ENCODE measurements around the gene PNRC2. TPM values are rescaled to one million over a fixed set of nuclear protein-coding genes. Genes with fewer than 3 reads are reported as not detected.
"Not testable (repeated sequence)": the region's sequence is repeated elsewhere in the genome, so short reads cannot be mapped to it uniquely, and the experiment has no call there.

PNRC2 gene
- total RNA-seq, 1 donor from 2014 or later, result 89.3 TPM

DNA sequence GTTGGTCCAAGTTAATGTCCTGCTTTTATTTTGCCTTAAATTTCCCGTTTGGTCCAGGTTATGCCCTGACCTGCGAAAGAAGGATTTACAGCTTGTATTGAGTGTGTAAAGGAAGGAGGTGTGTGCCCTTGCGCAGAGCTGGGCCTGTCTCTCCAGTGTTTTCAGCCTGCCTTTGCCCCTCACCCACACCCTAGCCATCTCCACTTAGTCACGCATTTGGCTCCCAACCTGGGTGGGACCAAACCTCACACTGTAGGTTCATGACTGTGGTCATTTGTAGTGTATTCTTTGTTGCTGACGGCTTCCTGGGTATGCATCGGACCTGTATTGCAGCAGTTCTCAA, 21.1 kb downstream of the PNRC2 start:
- DNase-seq (ENCODE audit: low spot score in 2 of 2) (peak in 1 of 2 donors; percentile 46), FAIRE-seq (no peak)

DNA sequence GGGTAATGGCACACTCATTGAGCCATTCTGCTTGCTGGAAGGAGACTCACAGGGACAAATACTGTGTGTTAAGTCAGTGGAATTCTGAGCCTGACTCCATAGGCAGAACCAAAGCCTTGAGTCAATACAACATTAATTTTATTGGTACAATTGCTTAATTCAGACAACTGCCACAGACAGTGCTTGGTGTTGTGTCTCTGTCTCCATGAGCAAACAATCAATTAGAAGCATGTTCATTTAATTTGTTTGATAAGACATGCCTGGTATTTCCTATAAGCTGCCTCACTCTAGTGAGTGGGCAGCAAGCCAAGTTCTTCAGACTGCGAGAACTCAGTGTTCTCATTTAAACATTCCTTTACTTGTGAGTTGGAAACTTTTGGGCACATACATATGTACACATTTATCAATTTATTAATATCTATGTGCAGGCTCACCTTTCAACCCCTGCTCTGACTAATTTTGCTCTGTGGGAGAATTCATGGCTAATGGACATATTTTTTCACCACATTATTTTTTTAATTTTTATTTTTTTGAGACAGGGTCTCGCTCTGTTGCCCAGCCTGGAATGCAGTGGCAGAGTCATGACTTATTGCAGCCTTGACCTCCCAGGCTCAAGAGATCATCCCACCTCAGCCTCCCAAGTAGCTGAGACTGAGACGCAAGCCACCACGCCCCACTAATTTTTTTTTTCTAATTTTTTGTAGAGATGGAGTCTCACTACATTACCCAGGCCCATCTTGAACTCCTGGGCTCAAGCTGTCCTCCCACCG, 25.0 kb downstream of the PNRC2 start:
- FAIRE-seq (no peak), DNase-seq (ENCODE audit: low spot score in 2 of 2) (no peak)

DNA sequence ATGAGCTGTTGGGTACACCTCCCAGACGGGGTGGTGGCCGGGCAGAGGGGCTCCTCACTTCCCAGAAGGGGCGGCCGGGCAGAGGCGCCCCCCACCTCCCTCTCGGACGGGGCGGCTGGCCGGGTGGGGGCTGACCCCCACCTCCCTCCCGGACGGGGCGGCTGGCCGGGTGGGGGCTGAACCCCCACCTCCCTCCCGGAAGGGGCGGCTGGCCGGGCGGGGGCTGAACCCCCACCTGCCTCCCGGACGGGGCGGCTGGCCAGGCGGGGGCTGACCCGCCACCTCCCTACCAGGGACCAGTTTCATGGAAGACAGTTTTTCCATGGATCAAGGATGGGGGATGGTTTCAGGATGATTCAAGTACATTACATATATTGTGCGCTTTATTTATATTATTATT, 27.4 kb downstream of the PNRC2 start:
- FAIRE-seq; DNase-seq (ENCODE audit: low spot score in 2 of 2): not testable (repeated sequence)

DNA sequence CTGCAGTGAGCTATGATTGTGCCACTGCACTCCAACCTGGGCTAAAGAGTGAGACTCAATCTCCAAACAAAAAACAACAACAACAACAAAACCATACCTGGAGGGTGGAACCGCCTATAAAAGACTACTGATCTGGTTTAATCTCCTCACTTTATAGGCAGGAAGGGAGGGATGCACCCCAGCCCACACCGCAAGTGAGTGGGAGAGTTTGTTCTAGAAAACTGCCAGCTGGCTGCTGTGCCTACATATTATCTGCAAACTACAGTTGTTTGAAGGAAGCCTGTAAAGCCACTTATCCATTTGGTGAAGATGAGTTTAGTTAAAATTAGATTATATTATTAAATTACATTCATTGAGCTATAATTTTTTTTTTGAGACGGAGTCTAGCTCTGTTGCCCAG, 29.6 kb downstream of the PNRC2 start:
- FAIRE-seq (no peak), DNase-seq (ENCODE audit: low spot score in 2 of 2) (no peak)

DNA sequence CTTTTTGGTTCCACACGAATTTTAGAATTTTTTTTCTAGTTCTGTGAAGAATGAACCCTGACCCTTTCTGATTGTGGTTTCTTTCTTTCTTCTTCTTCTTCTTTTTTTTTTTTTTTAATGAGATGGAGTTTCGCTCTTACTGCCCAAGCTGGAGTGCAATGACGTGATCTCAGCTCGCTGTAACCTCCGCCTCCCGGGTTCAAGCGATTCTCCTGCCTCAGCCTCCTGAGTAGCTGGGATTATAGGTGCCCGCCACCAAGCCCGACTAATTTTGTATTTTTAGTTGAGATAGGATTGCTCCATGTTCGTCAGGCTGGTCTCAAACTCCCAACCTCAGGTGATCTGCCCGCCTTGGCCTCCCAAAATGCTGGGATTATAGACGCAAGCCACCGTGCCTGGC, 32.4 kb downstream of the PNRC2 start:
- DNase-seq (ENCODE audit: low spot score in 2 of 2); FAIRE-seq: not testable (repeated sequence)

DNA sequence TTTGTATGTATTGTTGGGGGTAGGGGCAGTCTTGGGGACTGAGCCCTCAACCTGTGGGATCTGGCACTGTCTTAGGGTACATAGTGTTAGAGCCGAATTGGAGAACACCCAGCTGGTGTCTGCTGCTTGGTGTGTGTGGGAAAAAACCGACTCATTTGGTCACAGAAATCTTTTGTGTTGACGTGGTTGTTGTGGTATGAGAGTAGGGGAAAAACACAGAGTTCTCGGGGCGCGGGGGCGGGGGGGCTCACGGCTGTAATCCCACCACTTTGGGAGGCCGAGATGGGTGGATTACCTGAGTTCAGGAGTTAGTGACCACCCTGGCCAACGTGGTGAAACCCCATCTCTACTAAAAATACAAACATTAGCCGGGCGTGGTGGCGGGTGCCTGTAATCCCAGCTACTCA, 35.8 kb downstream of the PNRC2 start:
- DNase-seq (ENCODE audit: low spot score in 2 of 2), result no peak
- FAIRE-seq, result no peak

DNA sequence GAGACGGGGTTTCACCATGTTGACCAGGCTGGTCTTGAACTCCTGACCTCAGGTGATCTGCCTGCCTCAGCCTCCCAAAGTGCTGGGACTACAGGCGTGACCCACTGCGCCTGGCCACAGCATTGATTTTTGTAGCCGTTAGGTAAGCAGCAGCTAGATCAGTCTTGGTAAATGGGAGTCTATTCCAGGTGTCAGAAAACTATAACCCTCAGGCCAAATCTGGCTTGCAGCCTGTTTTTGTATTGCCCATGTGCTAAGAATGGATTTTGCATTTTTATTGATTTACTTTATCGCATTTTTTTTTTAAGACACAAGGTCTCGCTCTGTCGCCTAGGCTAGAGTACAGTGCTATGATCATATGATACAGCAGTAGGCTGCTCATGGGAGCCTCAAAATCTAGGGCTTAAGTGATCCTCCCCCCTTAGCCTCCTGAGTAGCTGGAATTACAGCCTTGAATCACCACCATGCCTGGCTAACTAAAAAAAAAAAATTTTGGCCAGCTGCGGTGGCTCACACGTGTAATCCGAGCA, 37.1 kb downstream of the PNRC2 start:
- no peak for FAIRE-seq
- DNase-seq (ENCODE audit: low spot score in 2 of 2), result no peak

DNA sequence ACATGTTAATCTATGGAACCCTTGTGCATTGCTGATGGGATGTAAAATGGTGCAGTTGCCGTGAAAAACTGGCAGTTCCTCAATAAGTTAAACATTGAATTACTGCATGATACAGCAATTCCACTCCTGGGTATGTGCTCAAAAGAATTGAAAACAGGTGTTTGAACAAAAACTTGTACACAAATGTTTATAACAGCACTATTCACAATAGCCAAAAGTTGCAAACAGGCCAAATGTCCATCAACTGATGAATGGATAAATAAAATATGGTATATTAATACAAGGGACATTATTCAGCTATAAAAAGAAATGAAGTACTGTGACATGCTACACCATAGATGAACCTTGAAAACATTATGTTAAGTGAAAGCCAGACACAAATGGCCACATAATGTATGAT, 38.2 kb downstream of the PNRC2 start:
- FAIRE-seq (no peak), DNase-seq (ENCODE audit: low spot score in 2 of 2) (no peak)

DNA sequence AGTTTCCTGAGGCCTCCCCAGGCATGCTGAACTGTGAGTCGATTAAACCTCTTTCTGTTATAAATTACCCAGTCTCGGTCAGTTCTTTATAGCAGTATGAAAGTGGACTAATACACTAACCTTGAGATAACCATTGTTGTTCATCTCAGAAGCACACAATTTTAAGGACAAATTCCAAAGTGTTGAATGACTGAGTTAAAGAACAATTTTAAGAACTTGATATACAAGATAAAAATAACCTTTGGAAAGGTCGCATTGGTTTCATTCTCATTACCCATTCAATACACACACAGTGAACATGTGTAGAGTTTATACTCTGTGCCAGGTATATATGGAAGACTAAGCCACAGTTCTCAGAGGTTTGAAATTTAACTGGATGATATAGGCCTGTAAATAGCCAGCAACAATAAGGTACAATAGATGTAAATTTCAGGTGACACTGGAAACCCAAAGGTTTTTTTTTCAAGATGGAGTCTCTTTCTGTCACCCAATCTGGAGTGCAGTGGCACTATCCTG, 39.6 kb downstream of the PNRC2 start:
- DNase-seq (ENCODE audit: low spot score in 2 of 2), result no peak
- no peak for FAIRE-seq

DNA sequence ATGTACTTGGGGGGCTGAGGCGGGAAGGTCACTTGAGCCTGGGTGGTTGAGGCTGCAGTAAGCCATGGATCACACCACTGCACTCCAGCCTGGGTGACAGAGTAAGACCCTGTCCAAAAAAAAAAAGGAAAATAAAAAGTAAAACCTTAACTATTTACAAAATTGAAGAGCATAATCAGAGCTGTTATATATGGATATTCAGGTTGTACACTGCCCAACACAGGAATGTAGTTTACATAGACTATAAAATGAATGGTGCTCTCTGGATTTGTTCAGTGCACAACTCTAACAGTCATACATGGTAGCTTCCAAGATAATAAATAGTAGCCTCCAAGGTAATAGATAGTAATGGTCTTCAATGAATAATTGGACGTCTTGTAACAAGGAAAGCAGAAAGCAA, 43.1 kb downstream of the PNRC2 start:
- DNase-seq (ENCODE audit: low spot score in 2 of 2), result no peak
- FAIRE-seq, result no peak

DNA sequence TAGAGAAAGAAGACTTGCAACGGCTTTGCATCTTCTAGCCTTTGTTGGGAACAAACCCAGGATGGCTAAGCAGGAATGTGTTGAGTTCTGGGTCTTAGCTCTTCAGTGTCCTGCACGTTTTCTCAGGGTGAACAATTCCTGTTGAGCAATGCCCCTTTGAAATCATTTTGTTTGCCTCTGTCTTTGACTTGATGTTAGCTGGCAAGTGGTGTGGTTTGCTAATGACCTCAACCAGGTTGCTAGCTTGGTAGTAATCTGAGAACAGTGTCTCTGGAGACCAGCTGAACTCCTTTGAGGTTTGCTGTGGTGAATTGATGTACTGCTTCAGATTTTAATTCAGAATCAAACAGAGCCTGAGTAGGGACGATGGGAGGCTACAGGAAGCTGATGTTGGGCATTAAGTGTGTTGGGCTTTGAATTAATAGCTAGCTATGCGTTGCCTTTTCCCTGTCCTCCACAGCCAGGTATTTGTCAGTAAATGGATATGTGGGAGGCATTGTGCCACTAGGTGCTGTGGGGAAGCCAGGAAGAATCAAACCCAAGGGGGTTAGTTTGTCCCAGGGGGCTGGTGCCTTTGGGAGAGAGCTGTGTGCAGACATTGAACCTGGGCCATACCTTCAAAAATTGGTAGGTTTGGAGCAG, 43.8 kb downstream of the PNRC2 start:
- no peak for FAIRE-seq
- DNase-seq (ENCODE audit: low spot score in 2 of 2), result no peak

DNA sequence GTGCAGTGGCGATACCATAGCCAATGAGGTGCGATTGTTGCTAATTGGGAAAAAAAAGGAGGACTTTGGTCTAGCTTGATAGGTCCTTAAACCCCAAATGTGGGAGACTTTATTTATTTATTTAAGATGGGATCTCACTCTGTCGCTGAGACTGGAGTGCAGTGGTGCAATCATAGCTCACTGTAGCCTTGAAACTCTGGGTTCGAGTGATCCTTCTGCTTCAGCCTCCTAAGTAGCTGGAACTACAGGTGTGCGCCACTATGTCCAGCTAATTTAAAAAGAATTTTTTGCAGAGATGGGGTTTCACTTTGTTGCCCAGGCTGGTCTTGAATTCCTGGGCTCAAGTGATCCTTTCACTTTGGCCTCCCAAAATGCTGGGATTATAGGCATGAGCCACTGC, 44.5 kb downstream of the PNRC2 start:
- FAIRE-seq (no peak), DNase-seq (ENCODE audit: low spot score in 2 of 2) (no peak)

DNA sequence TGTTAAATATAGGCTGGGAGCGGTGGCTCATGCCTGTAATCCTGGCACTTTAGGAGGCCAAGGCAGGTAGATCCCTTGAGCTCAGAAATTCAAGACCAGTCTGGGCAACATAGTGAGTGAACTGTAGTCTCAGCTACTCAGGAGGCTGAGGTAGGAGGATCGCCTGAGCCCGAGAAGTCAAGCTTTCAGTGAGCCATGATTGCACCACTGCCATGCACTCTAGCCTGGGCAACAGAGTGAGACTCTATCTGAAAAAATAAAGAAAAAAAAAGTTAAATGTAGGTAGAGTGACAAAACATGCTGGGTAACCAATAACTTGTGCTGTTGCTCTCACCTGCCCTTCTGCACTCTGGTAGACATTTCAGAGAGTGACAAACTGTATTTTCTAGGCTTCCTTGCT, 45.5 kb downstream of the PNRC2 start:
- FAIRE-seq, result no peak
- DNase-seq (ENCODE audit: low spot score in 2 of 2), result no peak

DNA sequence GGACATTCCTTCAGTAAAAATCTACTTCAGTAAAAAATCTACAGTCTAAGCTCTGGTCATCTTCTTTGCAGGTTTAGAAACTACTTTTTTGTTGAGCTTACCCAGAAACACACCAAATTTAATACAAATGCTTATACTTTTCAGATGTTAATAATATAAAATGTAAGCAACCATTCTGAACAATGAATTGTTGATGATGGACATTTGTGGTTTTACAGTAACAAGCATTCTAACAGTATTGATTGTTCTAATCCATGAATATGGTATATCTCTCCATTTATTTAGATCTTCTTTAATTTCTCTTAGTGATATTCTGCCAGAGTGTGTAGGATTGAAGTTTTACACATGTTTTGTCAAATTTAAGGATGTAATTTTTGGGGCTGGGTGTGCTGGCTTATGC, 47.5 kb downstream of the PNRC2 start:
- DNase-seq (ENCODE audit: low spot score in 2 of 2) (no peak), FAIRE-seq (no peak)

DNA sequence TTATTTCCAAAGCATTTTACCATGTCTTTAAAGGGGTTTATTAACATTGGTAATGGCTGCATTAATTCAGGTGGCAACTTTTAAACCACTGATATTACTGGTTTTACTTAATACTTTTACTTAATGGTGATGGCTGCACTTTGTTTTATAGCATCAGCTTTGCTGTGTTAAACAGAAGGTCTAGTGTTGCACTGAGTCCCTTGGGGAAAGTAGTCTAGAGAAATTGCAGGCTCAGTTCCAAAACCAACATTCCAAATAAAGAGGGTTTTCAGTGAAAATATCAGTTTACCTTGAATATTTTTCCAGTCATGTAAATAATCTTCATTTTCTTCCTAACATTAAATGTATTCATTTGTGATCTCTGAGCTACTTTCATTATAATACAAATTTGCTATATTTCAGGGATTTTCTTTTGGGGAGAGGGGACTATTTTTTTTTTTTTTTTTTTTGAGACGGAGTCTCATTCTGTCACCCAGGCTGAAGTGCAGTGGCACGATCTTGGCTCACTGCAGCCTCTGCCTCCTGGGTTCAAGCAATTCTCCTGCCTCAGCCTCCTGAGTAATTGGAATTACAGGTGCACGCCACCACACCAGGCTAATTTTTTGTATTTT, 49.1 kb downstream of the PNRC2 start:
- FAIRE-seq; DNase-seq (ENCODE audit: low spot score in 2 of 2): not testable (repeated sequence)

DNA sequence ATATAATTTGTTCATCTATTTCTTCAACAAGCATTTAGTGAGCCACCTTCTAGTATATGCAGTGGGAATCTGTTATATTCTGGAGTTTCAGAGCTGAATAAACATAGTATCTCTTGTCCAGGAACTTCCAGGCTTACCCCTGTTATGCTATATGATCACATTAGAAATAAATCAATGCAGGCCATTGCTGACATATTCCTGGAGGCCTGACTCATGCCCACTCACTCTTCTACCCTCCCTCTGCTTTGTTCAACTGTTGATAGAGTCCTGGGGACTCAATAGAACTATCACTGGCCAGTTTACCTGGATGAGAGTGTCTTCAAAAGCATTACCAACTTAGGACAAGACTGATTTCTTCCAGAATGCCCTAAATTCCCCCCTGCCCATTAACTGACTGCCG, 49.8 kb downstream of the PNRC2 start:
- DNase-seq (ENCODE audit: low spot score in 2 of 2), result no peak
- no peak for FAIRE-seq

DNA sequence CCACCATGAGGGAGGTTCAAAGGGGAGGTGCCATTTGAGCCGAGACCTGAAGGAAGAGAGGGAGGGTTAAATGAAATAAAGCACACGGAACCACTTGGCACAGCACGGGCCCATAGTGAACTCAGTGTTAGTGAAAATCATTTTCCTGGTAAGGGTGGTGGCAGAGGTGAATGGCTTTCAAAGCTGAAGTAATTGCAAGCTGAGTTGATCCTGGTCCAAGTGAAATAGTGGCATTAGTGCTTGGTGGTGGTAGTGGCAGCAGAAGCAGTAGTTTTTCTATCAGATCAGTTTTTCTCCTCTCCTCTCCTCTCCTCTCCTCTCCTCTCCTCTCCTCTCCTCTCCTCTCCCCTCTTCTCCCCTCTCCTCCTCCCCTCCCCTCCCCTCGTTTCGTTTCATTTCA, 51.0 kb downstream of the PNRC2 start:
- FAIRE-seq (no peak), DNase-seq (ENCODE audit: low spot score in 2 of 2) (no peak)

DNA sequence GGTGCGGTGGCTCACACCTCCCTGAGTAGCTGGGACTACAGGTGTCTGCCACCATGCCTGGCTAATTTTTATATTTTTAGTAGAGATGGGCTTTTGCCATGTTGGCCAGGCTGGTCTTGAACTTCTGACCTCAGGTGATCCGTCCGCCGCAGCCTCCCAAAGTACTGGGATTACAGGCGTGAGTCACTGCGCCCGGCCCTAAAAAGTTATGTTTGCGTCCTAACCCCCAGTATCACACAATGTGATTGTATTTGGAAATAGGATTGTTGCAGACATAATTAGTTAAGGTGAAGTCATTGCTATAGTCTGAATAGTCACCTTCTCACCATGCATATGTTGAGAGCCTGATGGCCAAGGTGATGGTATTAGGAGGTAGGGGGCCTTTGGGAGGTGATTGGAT, 53.2 kb downstream of the PNRC2 start:
- DNase-seq (ENCODE audit: low spot score in 2 of 2); FAIRE-seq: not testable (repeated sequence)
